Measurements from ENCODE around the gene VPS4B. TPM values are rescaled to one million over a fixed set of nuclear protein-coding genes. Genes with fewer than 3 reads are reported as not detected.

Gene VPS4B
- total RNA-seq, 1 experiment from 2014 or later: 60.2 TPM

DNA sequence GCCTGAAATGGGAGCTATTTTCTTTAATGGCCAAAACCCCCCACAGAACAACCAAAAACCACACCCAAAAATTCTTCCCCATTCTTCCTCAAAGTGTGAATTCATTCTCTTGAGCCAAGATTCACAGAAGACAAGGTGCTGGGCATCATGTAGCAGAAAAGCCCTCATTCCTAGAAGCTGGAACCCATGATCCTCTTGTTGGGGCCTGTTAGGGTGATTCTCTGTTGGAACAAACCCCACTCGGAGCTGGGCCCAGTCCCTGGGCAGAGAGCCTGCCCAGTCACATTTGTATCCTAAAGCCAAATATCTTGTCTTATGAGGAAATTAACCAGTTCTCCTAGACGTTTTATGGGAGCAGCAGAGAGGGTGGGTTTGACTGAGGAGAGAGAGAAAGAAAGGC is 22.8 kb upstream of the VPS4B start:
- no peak overlapping the region for H2BK15ac ChIP-seq (ENCODE audit: low read depth, low read length)
- no peaks in the 10 kb centered on the region for H3K23me2 ChIP-seq (ENCODE audit: insufficient read length, low read depth, low read length, poor library complexity, severe bottlenecking)
- no peak overlapping the region for H2BK20ac ChIP-seq (ENCODE audit: low read depth, low read length, poor library complexity, severe bottlenecking)
- H2AK5ac ChIP-seq (ENCODE audit: insufficient read length, low read length): no peak overlapping the region
- Mint-ChIP-seq H3K4me1 (no peaks in the 10 kb centered on the region), H3K36me3 (ENCODE audit: insufficient read depth in 1 of 3, low read depth in 3 of 3) (no peaks in the 10 kb centered on the region), H3K27me3 (ENCODE audit: low read depth) (no peaks in the 10 kb centered on the region), H3K9me3 (no peaks in the 10 kb centered on the region), H3K4me3 (no peak overlapping the region), H3K27ac (0 out of 7 replicates have a peak overlapping the region, but pooled peaks of 1 of the 3 experiments have one; percentile 31)
- H3K56ac ChIP-seq (ENCODE audit: insufficient read length, low read depth, low read length): no peak overlapping the region
- no peak overlapping the region for H4K5ac ChIP-seq (ENCODE audit: insufficient read length, low read depth, low read length)
- no peaks in the 10 kb centered on the region for H3K27me3 ChIP-seq (ENCODE audit: insufficient read depth, low read length)
- no peaks in the 10 kb centered on the region for H4K20me1 ChIP-seq (ENCODE audit: control insufficient read depth, insufficient read depth, insufficient read length)
- no peaks in the 10 kb centered on the region for H3K4me1 ChIP-seq (ENCODE audit: insufficient read depth, low read length)
- no peak overlapping the region for H2AFZ ChIP-seq (ENCODE audit: low read length)
- H3K4ac ChIP-seq (ENCODE audit: low read depth, low read length): no peak overlapping the region
- H3T11ph ChIP-seq (ENCODE audit: low read length): no peak overlapping the region
- DNase-seq: no peak
- no peaks in the 10 kb centered on the region for H3K9me3 ChIP-seq (ENCODE audit: control insufficient read depth, low read depth, low read length)
- no peaks in the 10 kb centered on the region for H3K79me1 ChIP-seq (ENCODE audit: insufficient read depth, low read depth, low read length, poor library complexity, severe bottlenecking)
- no peaks in the 10 kb centered on the region for H3K79me2 ChIP-seq (ENCODE audit: insufficient read depth, low read length)
- no peak overlapping the region for H3K14ac ChIP-seq (ENCODE audit: insufficient read depth, low read length)
- no peak overlapping the region for H3K23ac ChIP-seq (ENCODE audit: insufficient read length, low read depth, low read length)
- no peak overlapping the region for H4K91ac ChIP-seq (ENCODE audit: insufficient read length, low read depth, low read length)
- H3K9ac ChIP-seq (ENCODE audit: extremely low read depth, insufficient read length, low read length): no peak overlapping the region
- no peak overlapping the region for H4K8ac ChIP-seq (replicated peaks; ENCODE audit: insufficient read length, low read depth, low read length)
- H2BK5ac ChIP-seq (ENCODE audit: insufficient read length, low read length): no peak overlapping the region
- TF ChIP-seq, protein P1, sequence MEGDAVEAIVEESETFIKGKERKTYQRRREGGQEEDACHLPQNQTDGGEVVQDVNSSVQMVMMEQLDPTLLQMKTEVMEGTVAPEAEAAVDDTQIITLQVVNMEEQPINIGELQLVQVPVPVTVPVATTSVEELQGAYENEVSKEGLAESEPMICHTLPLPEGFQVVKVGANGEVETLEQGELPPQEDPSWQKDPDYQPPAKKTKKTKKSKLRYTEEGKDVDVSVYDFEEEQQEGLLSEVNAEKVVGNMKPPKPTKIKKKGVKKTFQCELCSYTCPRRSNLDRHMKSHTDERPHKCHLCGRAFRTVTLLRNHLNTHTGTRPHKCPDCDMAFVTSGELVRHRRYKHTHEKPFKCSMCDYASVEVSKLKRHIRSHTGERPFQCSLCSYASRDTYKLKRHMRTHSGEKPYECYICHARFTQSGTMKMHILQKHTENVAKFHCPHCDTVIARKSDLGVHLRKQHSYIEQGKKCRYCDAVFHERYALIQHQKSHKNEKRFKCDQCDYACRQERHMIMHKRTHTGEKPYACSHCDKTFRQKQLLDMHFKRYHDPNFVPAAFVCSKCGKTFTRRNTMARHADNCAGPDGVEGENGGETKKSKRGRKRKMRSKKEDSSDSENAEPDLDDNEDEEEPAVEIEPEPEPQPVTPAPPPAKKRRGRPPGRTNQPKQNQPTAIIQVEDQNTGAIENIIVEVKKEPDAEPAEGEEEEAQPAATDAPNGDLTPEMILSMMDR (conservative IDR thresholded peaks at IDR 0.05): no peak
- H3K4me2 ChIP-seq (ENCODE audit: insufficient read depth, insufficient read length, low read length): no peak overlapping the region
- H2BK12ac ChIP-seq (ENCODE audit: insufficient read length, low read depth, low read length): no peak overlapping the region
- no CpG with 5 or more reads among the region's 2 CpGs for WGBS (ENCODE audit: extremely low coverage, insufficient read length, low lambda C conversion rate)
- no peak overlapping the region for H3K27ac ChIP-seq (ENCODE audit: insufficient read length, low read depth, low read length)
- H2BK120ac ChIP-seq (ENCODE audit: low read depth, low read length, poor library complexity, severe bottlenecking): no peak overlapping the region
- H3K18ac ChIP-seq (ENCODE audit: insufficient read length, low read depth, low read length): no peak overlapping the region

Measured in H9 (cell line).